Pons (tissue), 1 donor: ENCODE results near the gene BMPR1B.
A peak's percentile ranks its signal among the peaks of the same experiment; 100 is the strongest.

Experiments used
- DNase-seq: peaks from one replicate; pipeline ENCODE4 v3.0.0-alpha.2; 2016; ENCODE audit warnings: low spot score

The BMPR1B gene

GRCh38 chr4:94960708-94961107 lies 203.0 kb downstream of the BMPR1B start:
- no peak for DNase-seq

GRCh38 chr4:94961420-94961819 lies 203.7 kb downstream of the BMPR1B start:
- DNase-seq, result no peak

- no peak for DNase-seq
These were observed 204.7 kb downstream of the BMPR1B start for GRCh38 chr4:94962484-94962883.

GRCh38 chr4:94965852-94966251 lies 208.1 kb downstream of the BMPR1B start:
- no peak for DNase-seq

- DNase-seq, result no peak
These were observed 210.7 kb downstream of the BMPR1B start for GRCh38 chr4:94968493-94968892.

GRCh38 chr4:94970650-94971049 lies 212.9 kb downstream of the BMPR1B start:
- DNase-seq, result no peak

GRCh38 chr4:94974773-94975172 lies 217.0 kb downstream of the BMPR1B start:
- no peak for DNase-seq

GRCh38 chr4:94976371-94977011 lies 218.7 kb downstream of the BMPR1B start:
- no peak for DNase-seq

- no peak for DNase-seq
These were observed 221.1 kb downstream of the BMPR1B start for GRCh38 chr4:94978904-94979303.

- no peak for DNase-seq
These were observed 221.9 kb downstream of the BMPR1B start for GRCh38 chr4:94979621-94980020.

- peak; percentile 32 for DNase-seq
These were observed 238.1 kb downstream of the BMPR1B start for GRCh38 chr4:94995684-94996394.

GRCh38 chr4:95000076-95000648 lies 242.4 kb downstream of the BMPR1B start:
- DNase-seq, result no peak

GRCh38 chr4:95004912-95005311 lies 247.2 kb downstream of the BMPR1B start:
- DNase-seq, result no peak

GRCh38 chr4:95007998-95008397 lies 250.2 kb downstream of the BMPR1B start:
- DNase-seq, result no peak

- no peak for DNase-seq
These were observed 255.5 kb downstream of the BMPR1B start for GRCh38 chr4:95013236-95013635.

- DNase-seq, result no peak
These were observed 256.3 kb downstream of the BMPR1B start for GRCh38 chr4:95014068-95014467.

- no peak for DNase-seq
These were observed 259.7 kb downstream of the BMPR1B start for GRCh38 chr4:95017305-95018064.

GRCh38 chr4:95018785-95019184 lies 261.0 kb downstream of the BMPR1B start:
- no peak for DNase-seq

GRCh38 chr4:95020521-95020920 lies 262.8 kb downstream of the BMPR1B start:
- no peak for DNase-seq

- no peak for DNase-seq
These were observed 263.3 kb downstream of the BMPR1B start for GRCh38 chr4:95021099-95021498.

GRCh38 chr4:95023110-95023509 lies 265.4 kb downstream of the BMPR1B start:
- no peak for DNase-seq

- DNase-seq, result no peak
These were observed 270.3 kb downstream of the BMPR1B start for GRCh38 chr4:95027905-95028618.
